ENCODE results near the gene ACTG2.

GRCh38 chr2:73917296-73917695 lies 24.5 kb downstream of the ACTG2 start:
- TF ChIP-seq, protein P1, sequence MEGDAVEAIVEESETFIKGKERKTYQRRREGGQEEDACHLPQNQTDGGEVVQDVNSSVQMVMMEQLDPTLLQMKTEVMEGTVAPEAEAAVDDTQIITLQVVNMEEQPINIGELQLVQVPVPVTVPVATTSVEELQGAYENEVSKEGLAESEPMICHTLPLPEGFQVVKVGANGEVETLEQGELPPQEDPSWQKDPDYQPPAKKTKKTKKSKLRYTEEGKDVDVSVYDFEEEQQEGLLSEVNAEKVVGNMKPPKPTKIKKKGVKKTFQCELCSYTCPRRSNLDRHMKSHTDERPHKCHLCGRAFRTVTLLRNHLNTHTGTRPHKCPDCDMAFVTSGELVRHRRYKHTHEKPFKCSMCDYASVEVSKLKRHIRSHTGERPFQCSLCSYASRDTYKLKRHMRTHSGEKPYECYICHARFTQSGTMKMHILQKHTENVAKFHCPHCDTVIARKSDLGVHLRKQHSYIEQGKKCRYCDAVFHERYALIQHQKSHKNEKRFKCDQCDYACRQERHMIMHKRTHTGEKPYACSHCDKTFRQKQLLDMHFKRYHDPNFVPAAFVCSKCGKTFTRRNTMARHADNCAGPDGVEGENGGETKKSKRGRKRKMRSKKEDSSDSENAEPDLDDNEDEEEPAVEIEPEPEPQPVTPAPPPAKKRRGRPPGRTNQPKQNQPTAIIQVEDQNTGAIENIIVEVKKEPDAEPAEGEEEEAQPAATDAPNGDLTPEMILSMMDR (conservative IDR thresholded peaks at IDR 0.05 in 1 of 2, IDR thresholded peaks at IDR 0.05 in 1 of 2; ENCODE audit: low read depth in 1 of 2, low read length in 2 of 2), result no peak
- no peak for TF ChIP-seq EZH2 (IDR thresholded peaks at IDR 0.05; ENCODE audit: low read length, missing control alignments)
